Globus pallidus (tissue), 1 donor: ENCODE data around the gene CPSF7.
"Not testable (repeated sequence)": the region's sequence is repeated elsewhere in the genome, so short reads cannot be mapped to it uniquely, and the experiment has no call there.

ENCODE experiments used
- DNase-seq: peaks from one replicate; pipeline ENCODE4 v3.0.0-alpha.2; 2015; ENCODE audit warnings: low spot score

Gene CPSF7

GRCh38 chr11:61384271-61385242 is 45.2 kb downstream of the CPSF7 start:
- no peak for DNase-seq

- DNase-seq, result not testable (repeated sequence)
Measured at GRCh38 chr11:61383859-61384258, 45.9 kb downstream of the CPSF7 start.

DNA sequence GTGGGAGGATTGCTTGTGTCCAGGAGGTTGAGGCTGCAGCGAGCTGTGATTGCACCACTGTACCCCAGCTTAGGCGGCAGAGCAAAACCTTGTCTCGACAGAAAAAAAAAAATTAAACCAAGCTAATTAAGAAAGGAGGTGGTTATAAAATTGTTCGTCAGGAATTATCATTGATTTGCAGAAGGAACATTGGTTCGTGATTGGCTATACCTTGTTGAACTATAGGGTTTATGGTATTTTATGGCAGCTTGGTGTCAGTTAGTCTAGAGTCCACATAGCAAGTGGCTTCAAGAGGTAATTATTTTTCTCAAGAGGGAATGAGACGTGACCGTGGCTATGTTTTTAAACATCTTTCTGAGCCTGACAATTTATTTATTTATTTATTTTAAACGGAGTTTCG is 48.9 kb downstream of the CPSF7 start:
- no peak for DNase-seq

GRCh38 chr11:61378713-61379313 is 51.0 kb downstream of the CPSF7 start:
- DNase-seq, result no peak

DNA sequence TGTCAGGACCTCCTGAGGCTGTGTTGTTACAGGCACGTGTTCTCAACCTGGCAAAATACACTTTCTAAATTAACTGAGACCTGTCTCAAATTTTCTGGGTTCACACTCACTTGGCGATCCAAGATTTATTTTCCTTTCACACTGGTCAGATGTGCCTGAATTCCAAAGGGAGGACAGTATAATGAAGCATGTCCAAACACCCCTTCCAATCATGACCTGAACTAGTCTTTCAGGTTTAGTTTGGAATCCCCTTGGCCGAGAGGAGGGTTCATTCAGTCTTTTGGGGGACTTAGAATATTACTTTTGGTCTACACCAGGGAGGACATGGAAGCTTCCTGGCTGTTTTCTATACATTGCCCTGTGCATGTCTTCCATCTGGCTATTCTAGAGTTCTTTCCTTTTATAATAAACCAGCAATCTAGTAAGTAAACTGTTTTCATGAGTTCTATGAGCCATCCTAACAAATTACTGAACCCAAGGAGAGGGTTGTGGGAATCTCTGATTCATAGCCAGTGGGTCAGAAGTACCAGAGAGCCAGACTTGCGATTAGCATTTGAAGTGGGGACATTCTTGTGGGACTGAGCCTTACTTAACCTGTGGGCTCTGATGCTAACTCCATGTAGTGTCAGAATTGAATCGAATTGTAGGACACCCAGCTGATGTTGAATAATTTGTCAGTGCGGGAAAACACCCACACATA is 52.2 kb downstream of the CPSF7 start:
- DNase-seq, result no peak

GRCh38 chr11:61375761-61376108 is 54.0 kb downstream of the CPSF7 start:
- DNase-seq, result no peak

DNA sequence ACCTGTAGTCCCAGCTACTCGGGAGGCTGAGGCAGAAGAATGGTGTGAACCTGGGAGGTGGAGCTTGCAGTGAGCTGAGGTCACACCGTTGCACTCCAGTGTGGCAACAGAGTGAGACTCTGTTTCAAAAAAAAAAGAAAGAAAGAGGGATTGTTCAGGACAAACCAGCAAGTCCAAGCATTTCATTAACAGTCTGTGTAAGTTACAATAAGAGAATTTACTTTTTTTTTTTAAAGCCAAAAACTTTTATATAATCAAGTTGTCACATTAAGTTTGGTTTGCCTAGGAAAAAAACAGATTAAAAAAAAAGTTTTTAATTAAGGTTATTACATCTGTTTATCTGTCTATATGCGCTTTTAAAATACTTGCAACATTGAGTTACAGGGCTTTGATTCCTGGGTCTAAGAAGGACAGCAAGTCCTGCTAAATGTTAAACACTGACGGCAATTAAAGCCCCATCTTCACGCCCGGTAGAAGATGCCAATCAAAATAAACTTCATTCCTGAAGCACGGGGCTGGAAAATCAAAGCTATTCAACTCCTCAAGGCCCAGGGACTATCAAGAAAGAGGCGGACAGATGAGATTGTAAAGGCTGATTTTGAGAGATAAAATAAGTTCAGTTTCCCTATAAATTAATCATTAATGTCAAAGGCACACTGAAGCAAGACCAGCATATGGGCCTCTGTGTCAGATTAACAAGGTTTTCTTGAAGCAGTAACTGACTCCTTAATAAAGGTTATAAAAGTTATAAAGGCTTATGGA is 56.9 kb downstream of the CPSF7 start:
- no peak for DNase-seq

- DNase-seq, result no peak
Measured at GRCh38 chr11:61370349-61371005, 59.3 kb downstream of the CPSF7 start.

DNA sequence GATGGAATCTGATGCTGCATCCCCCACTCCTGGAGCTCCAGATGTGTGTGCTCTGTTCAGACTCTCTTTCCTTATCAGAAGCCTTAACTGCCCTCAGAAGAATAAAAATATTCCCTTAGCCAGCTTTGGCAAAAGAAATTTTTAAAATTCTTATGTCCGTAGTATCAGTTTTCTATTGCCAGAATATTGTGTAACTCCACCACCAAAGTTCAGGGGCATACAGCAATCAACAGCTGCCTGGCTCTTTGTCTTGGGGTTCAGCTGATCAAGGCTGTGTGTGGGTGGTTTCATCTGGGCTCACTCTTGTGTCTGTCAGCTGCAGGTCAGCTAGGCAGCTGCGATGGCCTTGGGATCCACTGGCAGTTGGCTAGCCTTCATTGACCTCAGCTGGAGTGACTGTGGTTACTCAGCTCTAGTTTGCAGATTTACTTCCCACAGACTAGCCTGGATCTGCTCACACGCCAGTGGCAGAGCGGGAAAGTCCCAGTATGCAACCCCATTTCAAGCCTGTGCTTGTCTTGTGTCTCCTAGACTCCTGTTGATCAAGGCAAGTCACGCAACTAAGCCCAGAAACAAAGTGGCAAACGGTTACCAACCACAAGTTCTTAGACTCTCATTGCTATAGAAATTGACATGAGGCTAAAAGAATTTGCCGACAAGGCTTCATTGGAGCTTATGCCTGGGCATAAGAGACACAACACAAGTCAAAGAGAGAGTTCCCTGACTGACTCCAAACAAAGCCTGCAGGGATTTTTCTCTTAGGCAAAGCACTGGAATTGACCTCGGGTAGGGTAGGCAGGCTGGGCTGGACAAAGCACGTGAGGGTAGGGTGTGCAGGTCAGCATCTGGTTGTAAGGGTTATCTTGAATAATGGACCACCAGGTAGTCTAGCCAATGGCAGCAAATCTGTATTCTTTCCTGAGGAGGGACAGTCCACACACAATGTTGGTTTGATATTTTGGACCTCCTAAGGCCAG is 60.1 kb downstream of the CPSF7 start:
- DNase-seq, result no peak

- no peak for DNase-seq
Measured at GRCh38 chr11:61368646-61369045, 61.1 kb downstream of the CPSF7 start.

GRCh38 chr11:61367406-61367805 is 62.4 kb downstream of the CPSF7 start:
- DNase-seq, result no peak

GRCh38 chr11:61364012-61364675 is 65.6 kb downstream of the CPSF7 start:
- DNase-seq, result no peak

DNA sequence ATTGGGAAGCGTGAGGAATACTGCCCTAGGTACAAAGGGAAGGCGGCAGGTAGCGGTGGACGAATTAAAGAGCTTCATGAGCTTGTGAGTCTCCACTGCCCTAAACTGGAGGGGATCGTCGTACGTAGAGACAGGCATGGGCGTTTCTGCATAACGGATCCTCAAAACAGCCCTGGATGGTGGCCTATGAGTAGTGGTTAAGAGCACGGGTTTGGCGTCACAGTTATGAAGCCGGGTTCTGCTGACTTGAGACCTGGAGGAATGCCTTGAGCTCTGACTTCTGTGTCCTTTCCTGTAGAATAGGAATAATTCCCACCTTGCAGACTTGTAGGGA is 67.3 kb downstream of the CPSF7 start:
- no peak for DNase-seq

- DNase-seq, result peak; percentile 94
Measured at GRCh38 chr11:61361741-61362541, 67.8 kb downstream of the CPSF7 start, which contains the start of the genes CYB561A3 and TMEM138. Gene CYB561A3, minus strand, starts transcription at chr11:61361882. Its CDS starts 5,169 bp downstream, at chr11:61356713. Gene TMEM138, plus strand, starts transcription at chr11:61362374. Its CDS starts 2,017 bp downstream, at chr11:61364391.

- DNase-seq, result no peak
Measured at GRCh38 chr11:61361237-61361740, 68.5 kb downstream of the CPSF7 start.

DNA sequence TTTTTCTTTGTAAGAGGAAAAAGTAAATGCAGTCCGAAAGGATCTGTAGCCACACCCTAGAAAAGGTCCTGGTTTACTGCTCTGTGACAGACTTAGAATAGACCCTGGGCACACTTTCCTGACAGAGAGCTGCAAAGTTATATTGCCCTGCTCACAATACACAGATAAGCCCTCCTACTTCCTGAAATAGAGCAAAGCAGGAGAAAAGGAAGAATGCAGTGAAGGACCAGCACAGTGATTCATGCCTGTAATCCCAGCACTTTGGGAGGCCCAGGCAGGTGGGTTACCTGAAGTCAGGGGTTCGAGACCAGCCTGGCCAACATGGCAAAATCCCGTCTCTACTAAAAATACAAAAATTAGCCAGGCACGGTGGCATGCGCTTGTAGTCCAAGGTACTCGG is 70.3 kb downstream of the CPSF7 start:
- DNase-seq, result no peak

DNA sequence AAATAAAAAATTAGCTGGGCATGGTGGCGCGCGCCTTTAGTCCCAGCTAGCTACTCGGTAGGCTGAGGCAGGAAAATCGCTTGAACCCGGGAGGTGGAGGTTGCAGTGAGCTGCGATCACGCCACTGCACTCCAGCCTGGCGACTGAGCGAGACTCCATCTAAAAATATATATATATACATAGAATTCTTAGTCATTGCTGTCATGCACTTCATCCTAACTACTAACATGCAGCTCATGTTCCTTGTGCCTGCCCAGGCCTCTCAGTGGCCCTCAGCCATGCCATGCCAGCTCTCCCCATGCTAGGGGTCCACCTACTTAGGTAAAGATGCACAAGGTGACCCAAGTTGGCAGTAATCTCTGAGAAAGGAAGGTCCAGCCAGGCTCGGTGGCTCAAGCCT is 71.2 kb downstream of the CPSF7 start:
- DNase-seq, result no peak

DNA sequence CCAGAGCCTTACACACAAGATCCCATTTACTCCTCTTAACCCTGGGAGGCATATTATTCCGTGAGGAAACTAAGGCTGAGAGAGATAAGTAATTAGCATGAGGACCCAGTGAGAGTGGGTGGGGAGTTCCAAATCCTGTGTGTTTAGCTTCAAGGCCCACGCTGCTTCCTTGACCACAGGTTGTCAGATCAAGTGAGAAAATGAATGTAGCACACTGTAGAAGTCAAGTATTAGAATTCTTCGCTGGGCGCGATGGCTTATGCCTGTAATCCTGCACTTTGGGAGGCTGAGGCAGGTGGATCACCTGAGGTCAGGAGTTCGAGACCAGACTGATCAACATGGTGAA is 71.9 kb downstream of the CPSF7 start:
- DNase-seq, result no peak
